HG02642 (cell line): Measurements from ENCODE around the gene PNLIPRP2.

Source experiments
- ATAC-seq: cut with Tn5 transposase; IDR thresholded peaks from one replicate; pipeline ENCODE4 v1.9.1; 2021; ENCODE audit warnings: mild to moderate bottlenecking; ENCODE audit not compliant: unreplicated experiment, poor library complexity

PNLIPRP2 gene

DNA sequence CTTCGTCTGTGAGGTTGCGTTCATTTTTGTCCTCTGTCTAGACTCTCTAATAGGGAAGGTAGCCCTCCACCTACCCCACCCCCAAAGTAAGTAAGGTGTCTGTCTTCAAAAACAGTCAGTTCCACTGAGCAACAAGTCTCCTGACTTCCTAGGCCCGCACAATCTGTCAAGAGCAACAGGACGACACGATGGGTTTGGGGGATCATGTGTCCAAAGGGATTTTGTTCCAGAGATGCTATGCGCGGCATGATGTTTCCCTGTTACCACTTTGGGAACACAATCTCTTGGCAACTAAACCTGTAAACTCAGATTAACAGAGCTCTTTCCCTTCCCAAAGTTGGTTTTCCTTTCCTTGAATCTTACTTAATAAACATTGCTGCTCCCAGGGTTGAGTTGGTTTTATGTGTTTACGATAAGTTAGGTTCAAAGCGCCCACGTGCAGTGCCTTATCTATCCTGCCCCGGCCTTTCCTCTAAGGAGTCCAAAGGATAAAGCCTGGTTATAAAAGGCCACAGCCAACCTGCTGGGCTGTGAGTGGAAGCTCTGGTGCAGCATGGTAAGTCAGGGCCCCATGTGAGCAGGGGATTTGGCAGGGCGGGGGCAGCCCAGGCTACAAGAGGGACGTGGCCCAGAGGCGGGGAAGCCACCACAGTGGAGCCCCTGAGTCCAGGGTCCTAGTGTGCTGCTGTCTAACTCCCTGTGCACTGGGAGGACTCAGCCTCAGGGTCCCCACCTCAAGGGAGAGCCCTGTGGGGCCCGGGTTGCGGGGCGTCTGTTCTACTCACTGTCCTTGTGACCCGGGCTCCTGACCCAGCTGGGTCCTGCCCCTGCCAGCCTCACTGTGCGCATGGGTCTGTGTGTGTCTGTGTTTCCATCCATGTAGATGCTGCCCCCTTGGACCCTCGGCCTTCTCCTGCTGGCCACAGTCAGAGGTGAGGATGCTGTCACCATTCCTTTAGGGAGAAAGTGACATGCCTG lies at the start of gene PNLIPRP2:
PNLIPRP2 (plus strand) TSS at position 531 of the 978 bp plus-strand sequence.
- ATAC-seq: no peak

DNA sequence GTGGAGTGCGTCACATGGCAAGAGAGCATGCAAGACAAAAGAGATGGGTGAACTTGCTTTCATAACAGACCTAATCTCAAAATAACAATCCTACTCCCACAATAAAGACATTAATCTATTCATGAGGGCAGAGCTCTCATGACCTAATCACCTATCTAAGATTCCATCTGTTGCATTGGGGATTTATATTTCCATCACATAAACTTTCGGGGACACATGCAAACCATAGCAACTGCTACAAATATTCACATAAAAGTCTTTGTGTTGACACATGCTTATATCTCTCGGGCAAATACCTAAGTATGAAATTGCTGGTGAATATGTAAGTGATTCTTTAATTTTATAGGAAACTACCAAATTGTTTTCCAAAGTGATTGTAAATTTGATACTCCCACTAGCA lies 46.0 kb upstream of the PNLIPRP2 start:
- ATAC-seq: no peak

DNA sequence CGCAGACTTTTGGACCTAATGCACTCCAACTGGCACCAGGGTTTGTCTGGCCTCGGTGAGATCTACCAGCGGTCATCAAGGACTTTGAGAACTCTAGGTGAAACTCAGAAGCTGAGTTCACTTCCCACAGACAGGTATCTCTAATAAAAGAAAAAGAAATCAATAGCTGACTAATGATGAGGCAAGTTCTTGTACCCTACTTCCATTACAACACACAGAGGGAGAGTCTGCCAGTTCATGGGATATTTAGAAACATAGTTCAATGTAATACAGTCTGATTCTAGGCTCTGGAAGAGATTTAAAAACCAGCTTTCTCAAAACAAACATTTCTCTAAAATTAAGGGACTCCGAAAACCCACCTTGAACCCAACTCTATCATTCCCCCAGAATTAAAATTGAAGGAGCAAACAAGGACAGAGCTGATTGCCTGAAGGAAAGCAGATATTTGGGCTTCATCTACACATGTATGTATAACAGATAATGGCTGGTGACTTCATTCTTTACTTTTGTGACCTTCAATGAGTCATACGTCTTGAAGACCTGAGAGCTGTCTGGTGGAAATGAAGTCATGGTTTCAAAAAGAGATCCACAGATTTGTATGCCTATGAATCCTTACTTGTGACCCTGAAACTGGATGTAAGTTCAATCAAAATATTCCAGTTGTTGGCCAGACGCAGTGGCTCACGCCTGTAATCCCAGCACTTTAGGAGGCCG lies 32.7 kb upstream of the PNLIPRP2 start:
- ATAC-seq: no peak

DNA sequence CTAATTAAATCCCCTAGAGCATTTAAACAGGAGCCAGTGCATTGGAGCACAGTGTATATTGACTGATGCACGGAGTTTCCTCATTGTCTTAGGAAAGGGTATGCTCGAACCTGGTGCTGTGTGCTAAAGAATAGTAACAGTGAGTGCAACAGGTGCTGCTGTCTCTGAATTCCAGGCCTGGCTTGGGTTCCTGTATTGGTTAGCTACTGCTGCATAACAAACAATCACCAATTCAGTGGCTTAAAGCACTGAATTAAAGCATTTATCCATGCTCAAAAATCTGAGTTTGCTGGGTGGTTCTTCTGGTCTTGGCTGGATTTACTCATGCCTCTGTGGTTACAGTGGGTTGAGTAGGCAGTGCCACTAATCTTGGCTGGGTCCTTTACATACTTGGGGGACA lies 31.8 kb upstream of the PNLIPRP2 start:
- ATAC-seq: no peak

DNA sequence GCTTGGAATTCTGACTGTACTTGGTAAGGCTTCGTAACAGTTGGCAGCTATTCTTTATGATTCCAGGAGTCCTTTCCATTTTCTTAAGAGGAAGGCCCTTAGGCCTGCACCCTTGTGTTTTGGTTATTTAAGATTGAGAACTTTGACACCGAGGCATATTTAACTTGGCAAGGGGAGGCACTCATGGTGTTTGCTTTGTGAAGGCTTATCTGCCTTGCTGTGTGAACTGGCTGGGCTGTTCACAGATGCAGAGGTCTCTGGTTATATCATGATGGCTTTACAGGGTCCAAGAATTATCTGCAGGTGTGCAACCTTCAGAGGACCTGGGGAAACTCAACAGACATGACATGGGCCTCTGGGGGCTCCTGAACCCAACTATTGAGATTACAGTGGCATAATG lies 30.8 kb upstream of the PNLIPRP2 start:
- no peak for ATAC-seq

DNA sequence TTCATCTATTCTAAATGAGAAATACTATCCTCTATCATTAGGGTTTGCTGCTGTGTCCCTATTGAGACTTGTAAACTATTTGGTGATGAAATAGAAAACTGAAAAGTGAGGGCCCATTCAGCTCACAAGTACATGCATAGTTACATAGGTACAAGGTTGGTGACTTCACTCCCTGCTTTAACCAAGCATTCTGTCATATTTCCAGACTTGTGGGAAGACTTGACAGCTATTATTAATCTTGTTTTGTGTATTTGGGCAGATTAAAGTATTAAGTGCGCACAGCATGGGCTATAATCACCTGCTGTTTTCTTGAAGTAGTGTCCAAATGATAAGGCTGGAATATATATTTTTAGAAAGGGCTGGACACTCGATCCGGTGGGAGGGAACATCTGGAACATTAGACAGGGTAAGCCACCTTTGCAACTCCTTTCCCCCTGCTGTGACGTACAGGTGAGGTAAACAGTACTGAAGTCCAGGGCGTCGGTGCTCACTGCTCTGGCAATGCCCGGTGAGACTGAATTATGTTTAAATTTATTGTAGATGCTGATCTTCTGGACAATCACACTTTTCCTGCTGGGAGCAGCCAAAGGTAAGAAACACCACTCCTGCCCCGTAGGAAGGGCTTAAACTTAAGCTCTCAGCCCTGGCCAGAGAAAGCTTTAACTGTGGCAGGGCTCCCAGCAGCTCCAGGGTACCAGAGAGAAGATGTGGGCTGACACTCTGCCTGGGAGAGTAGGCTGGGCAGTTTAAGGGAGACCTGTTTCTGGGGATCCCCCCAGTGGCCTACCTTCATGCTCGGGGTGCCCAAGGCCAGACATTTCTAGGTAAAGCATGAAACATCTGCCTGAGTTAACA lies 29.9 kb upstream of the PNLIPRP2 start, which contains the start of gene PNLIPRP1:
PNLIPRP1 (plus strand) TSS at position 370 of the 855 bp plus-strand sequence; CDS start at position 541, 171 bp downstream.
- ATAC-seq: no peak

DNA sequence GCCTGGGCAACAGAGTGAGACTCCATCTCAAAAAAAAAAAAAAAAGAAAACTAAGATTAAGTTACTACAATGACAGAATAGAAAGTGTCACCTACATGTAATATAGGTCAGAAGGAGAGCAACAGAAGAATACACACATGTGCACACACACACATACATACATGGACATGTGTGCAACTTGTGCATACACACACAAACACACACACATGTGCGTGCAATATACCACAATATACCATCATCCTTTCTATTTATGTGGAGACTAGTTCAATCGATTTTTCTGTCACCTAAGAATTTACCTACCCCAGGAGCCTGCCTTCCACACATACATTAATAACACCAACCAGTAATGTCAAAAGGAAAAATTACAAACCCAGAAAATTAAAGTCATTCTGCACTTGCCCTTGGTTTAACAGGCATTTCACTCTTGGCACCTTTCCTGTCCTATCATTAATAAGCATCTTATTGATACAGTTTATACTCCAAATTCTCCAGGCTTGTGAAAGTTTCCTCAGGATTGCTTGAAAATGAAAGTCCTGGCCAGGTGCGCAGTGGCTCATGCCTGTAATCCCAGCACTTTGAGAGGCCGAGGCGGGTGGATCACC lies 27.5 kb upstream of the PNLIPRP2 start:
- no peak for ATAC-seq

DNA sequence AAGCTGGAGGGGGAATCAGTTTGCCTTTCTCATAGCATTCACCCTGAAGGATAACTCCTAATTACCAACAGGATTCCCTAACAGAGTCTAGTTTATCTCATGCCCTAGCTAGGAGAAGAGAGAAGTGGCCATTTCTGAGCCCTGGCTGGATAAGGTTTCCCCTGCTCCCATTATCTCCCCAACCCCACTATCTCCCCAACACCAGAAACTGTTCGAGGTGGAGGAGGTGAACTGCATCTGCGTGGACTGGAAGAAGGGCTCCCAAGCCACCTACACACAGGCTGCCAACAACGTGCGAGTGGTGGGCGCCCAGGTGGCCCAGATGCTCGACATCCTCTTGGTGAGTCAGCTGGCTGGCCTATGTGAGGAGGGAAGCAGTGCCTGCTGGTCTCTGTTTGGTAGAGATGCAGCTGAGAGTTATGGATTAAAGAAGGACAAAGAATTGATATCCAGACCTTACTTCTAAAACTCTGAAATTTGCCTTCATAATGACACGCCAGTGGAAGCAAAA lies 26.2 kb upstream of the PNLIPRP2 start:
- ATAC-seq: no peak

DNA sequence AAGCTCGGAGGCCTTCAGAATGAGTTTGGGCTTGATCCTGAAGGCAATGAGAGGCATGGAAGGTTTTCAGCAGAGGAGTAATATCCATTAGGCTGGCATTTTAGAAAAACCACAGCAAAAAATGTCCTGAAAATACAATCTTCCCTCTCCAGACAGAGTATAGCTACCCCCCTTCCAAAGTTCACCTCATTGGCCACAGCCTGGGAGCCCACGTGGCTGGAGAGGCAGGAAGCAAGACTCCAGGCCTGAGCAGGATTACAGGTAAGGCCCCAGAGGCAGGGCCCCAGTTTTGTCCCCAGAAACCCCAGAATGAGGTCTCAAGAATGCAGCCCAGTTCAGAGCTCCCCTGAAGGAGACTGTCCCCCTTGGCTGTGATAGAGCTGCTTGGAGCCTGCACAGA lies 24.7 kb upstream of the PNLIPRP2 start:
- no peak for ATAC-seq

DNA sequence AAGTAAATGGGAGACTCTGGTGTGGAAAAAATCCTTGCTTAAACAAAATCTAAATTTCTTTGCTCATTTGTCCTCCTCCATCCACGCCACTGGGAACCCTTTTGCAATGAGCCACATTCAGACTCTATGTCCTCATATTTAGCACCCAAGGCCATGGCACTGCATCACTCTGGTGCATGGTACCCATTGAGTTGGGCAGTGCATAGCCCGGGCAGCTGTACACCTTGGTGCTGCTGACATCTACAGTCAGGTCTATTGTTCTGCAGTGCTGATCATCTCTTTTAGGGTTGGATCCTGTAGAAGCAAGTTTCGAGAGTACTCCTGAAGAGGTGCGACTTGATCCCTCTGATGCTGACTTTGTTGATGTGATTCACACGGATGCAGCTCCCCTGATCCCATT lies 23.2 kb upstream of the PNLIPRP2 start:
- ATAC-seq: no peak

DNA sequence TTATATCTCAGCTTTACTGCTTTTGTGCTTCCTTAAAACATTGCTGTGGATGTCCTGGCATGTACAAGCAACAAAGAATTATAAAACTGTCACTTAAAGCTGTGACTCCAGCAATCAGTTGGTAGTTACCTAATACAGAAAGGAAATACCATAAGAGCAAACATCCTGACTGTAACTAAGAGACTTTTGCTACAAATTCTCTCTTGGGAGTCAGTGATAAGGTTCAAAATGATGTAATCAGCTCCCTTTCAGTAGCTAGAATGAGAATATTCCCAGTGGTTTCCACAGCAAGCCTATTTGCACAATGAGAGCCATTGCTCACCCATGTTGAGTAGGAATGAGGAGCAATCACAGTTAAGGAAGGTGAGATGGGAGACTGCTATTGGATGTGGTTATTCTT lies 22.4 kb upstream of the PNLIPRP2 start:
- no peak for ATAC-seq

DNA sequence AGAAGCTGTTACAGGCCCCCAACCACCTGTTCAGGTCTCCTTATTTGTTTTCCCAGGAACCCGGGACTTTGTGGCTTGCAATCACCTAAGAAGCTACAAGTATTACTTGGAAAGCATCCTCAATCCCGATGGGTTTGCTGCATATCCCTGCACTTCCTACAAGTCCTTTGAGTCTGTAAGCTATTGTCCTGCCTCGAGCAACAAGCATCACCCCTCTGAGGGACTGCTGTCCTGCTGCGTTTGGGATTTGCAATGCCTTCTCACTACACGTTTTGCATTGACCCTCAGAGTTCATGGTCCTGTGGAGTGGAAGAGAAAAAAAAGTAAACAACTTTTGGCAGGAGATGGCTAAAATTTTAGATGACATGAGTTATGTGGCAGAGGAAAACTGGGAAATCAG lies 20.8 kb upstream of the PNLIPRP2 start:
- no peak for ATAC-seq

DNA sequence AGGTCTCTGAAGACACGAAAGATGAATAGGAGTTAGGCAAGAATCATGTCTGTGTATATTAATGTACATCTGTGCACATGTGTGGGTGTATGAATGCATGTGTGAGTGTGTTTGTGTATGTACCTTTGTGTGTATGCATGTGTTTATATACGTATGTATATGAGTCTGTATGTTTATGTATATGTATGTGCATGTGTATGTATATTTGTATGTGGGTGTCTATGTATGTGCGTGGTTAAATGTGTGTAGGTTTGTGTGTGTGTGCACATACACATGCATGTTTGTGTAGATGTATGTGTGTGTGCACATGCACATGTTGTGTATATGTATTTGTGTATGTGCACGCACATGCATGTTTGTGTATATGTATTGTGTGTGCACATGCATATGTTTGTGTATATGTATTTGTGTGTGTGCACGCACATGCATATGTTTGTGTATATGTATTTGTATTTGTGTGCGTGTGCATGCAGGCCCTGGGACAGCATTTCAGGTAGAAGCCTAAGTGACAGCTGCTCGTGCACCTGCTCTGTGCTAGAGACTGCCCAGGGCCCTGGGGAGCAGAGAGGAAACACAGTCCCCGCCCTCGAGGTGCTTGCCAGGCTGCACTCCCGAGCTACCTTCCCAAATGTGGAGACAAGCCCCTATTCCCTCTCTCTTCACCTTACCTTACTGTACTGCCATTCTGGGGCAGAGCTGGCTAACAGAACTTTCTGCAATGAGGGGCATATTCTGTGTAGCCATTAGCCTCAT lies 17.9 kb upstream of the PNLIPRP2 start:
- no peak for ATAC-seq

DNA sequence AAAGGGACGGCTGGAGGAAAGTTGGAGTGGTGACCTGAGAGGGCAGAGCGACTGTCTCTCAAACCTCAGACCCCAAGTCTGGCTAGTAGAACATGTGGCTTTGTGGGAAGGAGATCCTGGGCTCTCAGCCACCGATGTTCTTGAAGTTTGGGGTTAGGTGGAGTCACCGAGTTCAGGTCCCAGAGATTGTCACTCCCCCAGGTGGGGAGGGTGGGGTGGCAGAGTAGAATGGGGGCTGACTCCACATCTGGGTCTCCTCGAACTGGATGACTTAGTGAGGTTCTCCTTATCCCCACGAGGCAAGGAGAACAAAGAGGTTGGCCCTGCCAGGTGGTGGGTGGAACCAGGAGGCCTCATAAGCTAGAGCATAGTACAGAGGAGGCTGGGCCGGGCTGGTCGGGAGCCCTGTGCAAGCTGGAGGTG lies 14.7 kb upstream of the PNLIPRP2 start:
- no peak for ATAC-seq

DNA sequence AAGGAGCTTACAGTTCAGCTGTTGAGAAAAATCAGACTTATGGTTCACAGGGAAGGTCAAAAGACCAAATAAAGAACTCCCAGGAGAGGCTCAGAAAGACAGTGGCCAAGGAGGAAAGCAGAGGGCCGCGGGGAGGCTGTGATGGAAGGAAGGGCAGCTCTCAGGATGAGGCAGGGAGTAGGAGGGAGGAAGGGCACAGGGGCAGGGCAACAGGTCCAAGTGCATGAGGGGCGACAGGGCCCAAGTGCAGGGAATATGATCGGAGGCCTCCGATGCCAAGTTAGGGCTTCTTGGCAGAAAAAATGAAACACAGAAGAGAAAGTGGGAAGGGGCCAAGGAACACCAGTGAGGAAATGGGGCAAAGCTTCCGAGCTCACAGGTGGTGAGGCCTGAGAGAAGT lies 13.4 kb upstream of the PNLIPRP2 start:
- no peak for ATAC-seq

DNA sequence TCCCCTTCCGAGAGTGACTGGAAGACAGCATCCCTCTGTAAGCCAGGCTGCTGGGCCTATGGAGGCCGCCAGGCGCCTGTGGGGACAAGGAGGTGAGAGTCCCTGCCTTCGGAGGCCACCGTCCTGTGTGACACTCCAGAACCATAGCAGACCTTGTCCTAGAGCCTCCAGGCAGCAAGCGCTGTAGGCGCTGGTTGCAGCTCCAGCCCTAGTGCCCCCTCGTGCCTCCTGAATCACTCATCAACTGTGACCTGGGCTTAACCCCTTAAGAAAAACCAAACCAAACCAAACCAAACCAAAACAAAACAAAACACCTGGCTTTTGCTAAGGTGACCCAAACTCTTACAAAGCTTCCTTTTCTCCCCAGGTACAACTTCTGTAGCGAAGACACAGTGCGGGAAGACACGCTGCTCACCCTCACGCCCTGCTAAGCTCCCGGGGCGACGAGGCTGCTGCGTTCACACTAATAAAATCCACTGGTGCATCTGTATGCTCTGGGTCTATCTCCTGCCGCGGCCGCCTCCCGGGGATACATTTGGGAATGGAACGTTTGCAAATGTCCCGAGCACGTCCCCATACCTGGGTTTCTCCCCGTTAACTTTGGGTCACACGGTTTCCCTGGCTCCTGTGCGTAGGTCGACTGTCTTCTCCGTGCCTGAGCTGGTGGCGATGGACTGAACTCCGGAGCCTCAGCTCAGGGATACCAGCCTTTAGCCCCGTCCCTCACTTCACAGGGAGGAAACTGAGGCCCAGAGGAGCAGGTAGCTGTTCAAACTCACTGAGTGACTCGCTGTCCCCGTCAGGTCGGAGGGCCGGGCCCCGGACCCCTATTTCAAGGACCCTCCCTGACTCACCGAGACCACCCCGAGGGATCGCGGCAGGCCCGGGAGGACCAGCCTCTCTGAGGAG lies 11.8 kb upstream of the PNLIPRP2 start:
- ATAC-seq: no peak

DNA sequence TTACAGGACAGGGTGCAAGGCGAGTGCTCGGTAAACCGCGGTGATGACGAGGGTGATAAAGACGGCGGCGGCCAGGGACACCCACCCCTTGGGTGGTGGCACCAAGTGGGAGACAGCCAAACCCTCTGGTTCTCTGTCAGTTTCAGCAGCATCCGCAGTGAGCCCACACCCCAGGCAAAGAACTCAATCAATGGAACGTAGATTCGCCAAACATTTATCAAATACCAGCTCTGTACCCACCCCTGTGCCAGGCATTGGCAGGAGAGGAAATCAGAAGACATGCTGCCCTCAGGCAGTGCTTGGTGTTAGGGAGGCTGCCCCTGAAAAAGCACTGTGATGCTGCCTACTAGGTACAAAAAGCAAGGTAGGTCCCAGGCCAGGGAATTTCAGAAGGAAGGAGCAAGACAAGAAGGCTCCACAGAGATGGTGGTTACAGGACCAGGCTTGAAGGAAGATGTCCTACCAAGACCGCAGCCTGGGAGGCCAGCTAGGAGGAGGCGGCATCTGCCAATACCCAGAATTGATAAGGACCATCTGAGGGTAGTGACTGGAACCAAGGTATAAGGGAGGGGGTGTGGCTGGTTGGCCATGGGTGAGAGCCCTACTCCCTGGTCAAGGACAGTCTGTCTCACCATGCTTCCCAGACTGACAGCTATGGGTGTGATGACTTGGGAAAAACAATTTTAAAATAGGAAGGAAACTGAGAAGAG lies 10.2 kb upstream of the PNLIPRP2 start:
- no peak for ATAC-seq

DNA sequence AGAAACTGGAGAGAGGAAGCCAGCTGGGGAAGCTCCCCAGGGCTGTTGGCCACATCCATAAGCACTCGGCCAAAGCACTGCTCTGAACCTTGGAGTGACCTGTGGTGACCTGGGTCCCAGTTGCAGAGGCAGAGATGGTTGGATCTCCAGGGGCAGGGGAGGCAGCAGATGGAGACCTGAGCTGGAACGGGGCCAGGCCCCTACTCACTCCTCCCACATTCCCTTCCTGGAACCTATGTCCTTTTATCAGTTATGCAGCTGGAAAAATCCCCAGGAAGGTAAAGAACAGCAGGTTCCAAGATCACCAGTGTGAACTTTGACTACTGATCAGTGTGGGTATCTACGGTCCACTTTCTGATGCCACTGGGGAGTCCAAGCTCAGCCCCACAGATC lies 9.6 kb upstream of the PNLIPRP2 start:
- no peak for ATAC-seq
